TTC549 (cell line): ENCODE data around the gene STK40.

Experiments used
- FAIRE-seq: peaks from 2 replicates; lab custom pipeline; 2012; peaks lifted over from hg19 to GRCh38; lab: Jason Lieb, UNC

The STK40 gene

GRCh38 chr1:36343651-36344394 is 41.9 kb downstream of the STK40 start:
- no peak for FAIRE-seq

GRCh38 chr1:36342426-36343185 is 43.1 kb downstream of the STK40 start:
- no peak for FAIRE-seq

- FAIRE-seq = no peak
Measured at GRCh38 chr1:36341626-36342320, 44.0 kb downstream of the STK40 start.

- no peak for FAIRE-seq
Measured at GRCh38 chr1:36339615-36340014, 46.1 kb downstream of the STK40 start.

- no peak for FAIRE-seq
Measured at GRCh38 chr1:36339215-36339614, 46.5 kb downstream of the STK40 start.

- no peak for FAIRE-seq
Measured at GRCh38 chr1:36337830-36338229, 47.9 kb downstream of the STK40 start.

GRCh38 chr1:36330940-36331339 is 54.8 kb downstream of the STK40 start:
- FAIRE-seq = no peak

GRCh38 chr1:36329817-36330216 is 55.9 kb downstream of the STK40 start:
- FAIRE-seq = no peak

GRCh38 chr1:36328713-36329112 is 57.0 kb downstream of the STK40 start:
- FAIRE-seq = no peak

GRCh38 chr1:36328088-36328480 is 57.6 kb downstream of the STK40 start:
- no peak for FAIRE-seq

- FAIRE-seq = no peak
Measured at GRCh38 chr1:36327421-36328087, 58.2 kb downstream of the STK40 start.

- no peak for FAIRE-seq
Measured at GRCh38 chr1:36326499-36326898, 59.2 kb downstream of the STK40 start.

GRCh38 chr1:36324353-36324703 is 61.4 kb downstream of the STK40 start:
- FAIRE-seq = no peak

- FAIRE-seq = no peak
Measured at GRCh38 chr1:36323636-36324352, 61.9 kb downstream of the STK40 start, which contains the start of gene EVA1B. Gene EVA1B, minus strand, starts transcription at chr1:36323645. Its CDS starts 608 bp downstream, at chr1:36323037.

- no peak for FAIRE-seq
Measured at GRCh38 chr1:36322786-36323635, 62.7 kb downstream of the STK40 start.

GRCh38 chr1:36322041-36322785 is 63.5 kb downstream of the STK40 start:
- FAIRE-seq = no peak

- FAIRE-seq = no peak
Measured at GRCh38 chr1:36321119-36321951, 64.4 kb downstream of the STK40 start.

- no peak for FAIRE-seq
Measured at GRCh38 chr1:36320767-36321118, 65.0 kb downstream of the STK40 start.

- FAIRE-seq = no peak
Measured at GRCh38 chr1:36320291-36320761, 65.4 kb downstream of the STK40 start.
